Cortex of kidney (tissue), 1 donor: ENCODE results near the gene PAX7.

ENCODE experiments used
- DNase-seq: peaks from one replicate; lab custom pipeline; 2025; lab: John Stamatoyannopoulos, UW

Gene PAX7

DNA sequence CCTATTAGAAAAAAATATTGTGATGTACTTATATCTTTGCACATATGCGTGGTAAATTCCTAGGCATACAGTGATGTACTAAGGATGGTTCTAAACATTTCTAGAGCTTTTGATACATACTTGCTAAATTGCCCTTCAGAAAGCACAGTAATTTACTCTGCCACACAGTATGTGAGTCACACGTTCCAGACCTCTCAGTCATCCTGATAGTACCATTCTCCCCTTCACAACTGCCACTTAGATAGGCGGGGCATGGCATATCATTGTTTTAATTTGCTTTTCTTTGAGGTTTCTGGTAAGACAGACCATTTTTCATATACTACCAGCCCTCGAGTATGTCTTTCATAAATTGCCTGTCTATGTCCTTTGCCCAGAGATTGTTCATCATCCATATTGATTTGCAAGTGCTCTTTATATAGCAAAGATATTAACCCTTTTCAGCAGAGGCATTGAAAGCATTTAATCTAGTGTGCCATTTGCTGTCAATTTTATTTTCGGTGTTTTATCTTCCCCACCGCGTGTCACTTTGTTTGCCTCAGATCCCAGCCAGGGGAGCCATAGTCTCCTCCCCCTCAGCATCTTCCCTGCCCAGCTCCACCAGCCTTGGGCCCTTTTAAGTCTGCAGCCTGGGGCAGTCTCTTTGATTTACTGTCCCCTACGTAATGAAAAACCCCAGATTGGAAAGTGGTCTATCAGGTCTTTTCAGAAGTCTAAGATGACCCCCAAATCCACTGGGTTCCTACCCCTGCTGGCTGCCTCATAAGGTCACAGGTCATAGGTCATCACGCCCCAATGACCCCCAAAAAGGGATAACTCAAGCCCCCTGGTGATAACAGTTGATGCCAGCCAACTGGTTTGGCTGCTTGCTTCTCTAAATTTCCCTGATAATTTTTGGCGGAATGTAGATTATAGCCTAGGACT lies 11.8 kb upstream of the PAX7 start:
- no peak for DNase-seq

DNA sequence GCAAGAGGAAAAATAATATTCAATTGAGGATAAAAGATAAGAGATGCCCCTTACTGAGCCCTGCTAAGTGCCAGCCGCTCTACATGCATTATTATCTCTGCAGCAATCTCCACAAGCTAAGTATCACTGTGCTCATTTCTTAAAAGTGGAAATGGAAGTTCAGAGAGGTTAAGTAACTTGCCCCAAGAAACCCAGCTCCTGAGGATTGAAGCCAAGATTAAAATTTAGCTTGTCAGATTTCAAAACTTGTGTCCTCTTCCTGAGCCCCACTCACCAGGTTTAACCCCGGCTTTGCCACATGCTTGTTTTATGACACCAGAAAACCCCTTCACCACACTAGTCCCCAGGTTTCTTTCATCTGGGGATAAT lies 11.2 kb upstream of the PAX7 start:
- DNase-seq: no peak

- no peak for DNase-seq
These were observed 2.1 kb upstream of the PAX7 start for GRCh38 chr1:18628511-18628910.

- no peak for DNase-seq
These were observed 761 bp upstream of the PAX7 start for GRCh38 chr1:18629659-18630510.

DNA sequence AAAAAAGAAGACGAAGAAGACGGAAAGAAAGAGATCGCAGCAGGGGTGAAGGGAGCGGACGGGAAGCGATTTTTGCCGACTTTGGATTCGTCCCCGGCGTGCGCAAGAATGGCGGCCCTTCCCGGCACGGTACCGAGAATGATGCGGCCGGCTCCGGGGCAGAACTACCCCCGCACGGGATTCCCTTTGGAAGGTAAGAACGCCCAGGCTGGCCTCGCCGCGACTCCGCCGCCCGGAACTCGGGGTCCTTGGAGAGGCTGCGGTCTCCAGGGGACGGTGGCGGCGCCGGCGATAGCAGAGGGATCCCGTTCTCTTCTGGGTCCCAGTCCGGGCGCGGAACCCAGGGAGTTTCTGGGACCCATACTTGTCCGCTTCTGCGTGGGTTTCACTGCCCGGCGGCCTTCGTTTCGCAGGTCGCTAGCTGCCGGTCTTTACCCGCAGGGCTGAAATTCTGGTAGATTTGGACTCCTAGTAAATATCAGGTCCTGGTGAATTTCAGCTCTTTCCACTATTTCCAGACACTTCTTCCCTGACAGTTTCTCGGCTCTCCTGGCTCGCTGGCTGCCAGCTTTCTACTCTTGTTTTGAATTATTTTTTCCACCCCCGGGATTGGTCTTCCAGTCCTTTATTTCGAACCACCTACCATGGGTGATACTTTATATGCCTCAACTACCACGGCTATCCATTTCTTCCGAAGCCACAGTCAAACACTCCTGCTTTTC lies 1.0 kb downstream of the PAX7 start:
- DNase-seq: no peak

DNA sequence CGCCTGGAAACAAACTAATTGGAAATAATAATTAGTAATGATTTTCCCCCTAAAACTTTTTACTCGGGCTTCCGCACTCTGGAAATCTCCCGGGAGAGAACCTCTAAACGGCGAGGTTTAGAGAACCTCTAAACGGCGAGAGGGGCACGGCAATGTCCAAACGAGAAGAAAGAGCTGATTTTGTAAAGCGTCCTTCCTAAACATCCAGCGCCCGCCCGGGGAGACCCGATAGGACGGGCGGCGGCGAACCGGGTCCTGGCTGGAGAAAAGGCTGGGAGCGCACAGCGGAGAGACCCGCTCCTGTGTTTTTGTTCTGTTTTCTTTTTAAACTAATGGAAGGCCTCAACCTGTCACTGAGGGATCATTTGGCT lies 1.6 kb downstream of the PAX7 start:
- no peak for DNase-seq

GRCh38 chr1:18632783-18633421 lies 2.3 kb downstream of the PAX7 start:
- DNase-seq: no peak

DNA sequence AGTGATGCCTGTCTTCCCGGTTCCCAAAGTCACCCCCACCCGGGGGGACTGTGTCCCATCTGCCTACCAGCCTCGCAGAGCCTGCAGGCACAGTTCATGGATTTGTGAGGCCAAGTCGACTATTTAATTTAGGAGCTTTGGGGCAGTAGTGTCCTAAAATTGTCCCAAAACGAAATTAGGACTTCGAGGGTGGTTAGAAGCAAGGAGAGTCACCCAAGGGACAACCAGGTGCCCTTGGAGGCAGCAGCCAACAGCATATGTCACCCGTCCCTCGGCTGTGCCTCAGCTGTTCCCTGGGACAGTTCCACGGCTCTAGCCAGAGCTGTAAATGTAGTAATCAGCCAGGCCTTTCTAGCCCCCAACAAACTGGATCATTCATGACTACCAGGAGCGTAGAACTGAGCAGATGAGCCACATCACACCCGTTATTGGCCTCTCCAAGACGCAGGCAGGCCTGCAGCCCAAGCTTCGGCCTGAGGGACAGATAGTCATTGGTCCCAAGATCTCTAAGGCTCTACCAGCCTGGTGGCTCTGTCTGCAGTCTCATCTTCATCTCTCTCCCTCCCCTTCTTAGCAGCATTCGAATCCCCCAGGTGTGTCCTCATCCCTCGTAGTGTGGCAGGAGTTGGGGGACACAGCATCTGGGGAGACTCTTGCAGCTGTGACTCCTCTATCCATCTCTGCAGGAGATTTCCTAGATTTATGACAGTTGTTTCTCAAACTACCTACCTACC lies 2.9 kb downstream of the PAX7 start:
- no peak for DNase-seq

DNA sequence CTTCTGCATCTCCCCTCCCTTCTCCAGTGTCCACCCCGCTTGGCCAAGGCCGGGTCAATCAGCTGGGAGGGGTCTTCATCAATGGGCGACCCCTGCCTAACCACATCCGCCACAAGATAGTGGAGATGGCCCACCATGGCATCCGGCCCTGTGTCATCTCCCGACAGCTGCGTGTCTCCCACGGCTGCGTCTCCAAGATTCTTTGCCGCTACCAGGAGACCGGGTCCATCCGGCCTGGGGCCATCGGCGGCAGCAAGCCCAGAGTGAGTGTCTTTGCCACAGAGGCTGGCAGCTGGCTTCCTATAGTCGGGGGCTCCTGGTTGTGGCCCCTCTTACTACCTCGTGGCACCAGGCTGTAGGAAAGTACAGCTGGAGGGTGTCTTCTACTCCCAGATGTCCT lies 3.6 kb downstream of the PAX7 start:
- DNase-seq: no peak

GRCh38 chr1:18635070-18635577 lies 4.5 kb downstream of the PAX7 start:
- DNase-seq: no peak

- DNase-seq: no peak
These were observed 5.4 kb downstream of the PAX7 start for GRCh38 chr1:18635891-18636595.

DNA sequence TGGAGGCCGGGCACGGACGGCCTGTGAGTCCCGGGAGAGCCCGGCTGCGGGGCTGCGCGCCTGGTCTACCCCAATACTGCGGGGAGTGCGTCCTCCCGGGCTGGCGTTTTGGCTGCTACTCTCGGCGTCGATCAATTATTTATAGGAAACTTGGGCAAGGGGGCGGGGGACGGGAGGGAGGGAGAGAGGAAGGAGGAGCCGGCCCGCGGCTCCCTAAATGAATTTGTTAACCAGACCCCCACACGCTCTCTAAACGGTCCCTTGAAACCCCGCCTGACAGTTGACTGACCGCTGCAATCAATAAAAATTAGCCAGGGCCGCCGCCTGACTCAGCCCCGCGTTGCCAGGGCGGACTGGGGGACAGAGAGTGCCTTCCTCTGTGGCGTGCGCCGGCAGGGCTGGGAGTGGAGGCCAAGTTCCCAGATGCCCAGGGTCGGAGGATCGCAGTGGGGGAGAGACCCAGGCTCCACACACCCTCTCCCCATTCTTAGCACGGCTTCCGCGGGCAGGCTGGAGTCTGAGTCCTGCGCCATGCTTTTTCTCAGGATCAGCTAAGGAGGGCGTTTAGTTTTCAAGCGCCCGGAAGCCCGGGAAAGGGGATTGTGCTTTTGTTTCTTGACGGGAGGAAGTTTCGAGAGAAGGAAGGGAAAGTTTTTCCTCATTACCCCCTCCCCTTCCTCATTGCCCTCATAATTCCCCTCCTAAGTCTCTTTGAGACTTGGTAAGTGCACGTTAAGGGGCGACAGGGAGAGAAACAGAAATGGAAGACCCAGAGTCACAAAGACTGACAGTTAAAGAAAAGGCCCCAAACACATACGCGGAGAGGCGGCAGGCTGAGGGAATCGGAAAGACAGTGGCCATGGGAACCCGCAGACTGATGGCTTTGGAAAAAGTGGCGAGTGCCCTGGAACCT lies 6.2 kb downstream of the PAX7 start:
- DNase-seq: no peak

DNA sequence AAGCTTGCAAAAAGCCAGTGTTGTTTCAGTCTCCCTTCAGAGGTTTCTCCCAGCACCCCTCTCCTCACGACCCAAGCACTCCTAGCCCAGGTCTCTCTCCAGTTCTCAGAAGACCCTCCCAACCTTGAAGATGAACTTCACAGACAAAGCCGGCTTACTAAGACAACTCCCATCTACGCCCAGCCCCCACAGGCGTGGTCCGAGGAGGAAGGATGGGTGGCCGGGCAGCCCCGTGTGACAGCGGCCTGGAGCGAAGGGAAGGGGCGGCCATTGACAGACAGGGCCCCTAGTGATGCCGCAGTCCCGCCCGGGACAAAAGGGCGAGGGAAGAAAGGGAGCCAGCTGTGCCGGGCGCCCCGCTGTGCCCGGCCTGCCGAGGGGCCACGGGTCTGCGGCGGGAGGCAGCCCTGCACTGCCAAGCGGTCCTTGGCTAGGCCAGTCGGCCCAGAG lies 6.9 kb downstream of the PAX7 start:
- no peak for DNase-seq

DNA sequence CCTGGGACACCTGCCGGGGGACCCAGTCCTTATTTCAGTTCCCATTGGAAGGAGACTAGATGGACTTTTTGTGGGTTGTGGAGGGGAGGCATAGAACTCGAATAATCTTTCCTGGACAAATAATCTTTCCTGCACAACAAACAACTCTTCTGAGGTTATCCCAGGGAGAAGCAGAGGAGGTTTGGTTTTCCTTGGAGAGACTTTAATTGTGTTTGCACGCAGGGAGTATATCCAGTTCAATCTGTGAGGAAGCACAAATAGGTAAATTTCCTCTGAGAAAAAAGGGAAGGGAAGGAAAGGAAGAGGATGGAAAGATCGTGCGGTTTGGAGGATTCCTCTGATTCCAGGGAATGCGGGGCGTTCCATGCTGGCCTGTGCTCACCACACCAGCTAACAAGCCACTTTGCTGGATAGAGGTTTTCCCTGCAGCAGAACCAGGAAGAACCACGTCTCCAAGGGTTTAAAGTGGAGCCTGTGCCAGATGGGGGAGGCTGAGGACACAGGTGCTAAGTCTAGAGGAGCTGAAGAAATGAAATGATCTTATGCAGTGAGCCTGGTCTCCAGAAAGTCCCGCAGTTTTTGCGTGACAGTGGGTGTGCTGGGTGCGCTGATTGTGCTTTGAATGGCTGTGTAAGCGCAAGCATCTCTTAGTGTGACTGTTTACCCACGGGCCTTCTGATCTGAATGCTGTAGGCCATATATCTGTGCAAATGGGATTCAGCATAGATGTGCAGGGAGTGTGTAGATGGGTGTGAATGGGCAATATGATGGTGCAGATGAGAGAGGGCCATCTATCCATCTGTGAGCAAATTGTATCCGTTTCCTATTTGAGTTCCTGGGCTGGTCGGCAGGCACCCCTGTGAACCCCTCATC lies 7.6 kb downstream of the PAX7 start:
- DNase-seq: no peak

DNA sequence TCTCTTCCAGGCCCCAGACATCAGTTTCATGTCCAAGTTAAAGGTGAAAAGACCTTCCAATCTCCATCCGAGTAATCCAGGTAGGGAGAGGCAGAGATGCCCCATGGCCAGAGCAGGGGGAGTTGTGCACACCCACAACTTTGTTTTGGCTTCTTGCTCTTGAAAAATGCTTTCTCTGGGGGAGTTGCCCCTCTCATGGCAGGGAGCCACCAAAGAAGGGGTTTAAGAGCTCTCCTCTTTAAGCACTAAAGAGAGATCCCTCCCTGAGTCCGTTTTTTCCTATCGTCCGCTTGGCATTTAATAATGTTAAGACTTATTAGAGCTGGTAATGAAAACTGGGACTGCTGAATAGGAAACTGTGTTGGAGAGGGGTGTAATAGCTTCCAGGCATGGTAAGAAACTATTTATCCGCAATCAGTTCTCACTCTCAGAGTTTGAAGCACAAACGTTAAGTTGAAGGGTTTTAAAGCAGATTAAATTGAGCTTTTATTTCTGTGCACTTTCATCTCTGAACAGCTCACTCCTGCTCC lies 8.3 kb downstream of the PAX7 start:
- no peak for DNase-seq

DNA sequence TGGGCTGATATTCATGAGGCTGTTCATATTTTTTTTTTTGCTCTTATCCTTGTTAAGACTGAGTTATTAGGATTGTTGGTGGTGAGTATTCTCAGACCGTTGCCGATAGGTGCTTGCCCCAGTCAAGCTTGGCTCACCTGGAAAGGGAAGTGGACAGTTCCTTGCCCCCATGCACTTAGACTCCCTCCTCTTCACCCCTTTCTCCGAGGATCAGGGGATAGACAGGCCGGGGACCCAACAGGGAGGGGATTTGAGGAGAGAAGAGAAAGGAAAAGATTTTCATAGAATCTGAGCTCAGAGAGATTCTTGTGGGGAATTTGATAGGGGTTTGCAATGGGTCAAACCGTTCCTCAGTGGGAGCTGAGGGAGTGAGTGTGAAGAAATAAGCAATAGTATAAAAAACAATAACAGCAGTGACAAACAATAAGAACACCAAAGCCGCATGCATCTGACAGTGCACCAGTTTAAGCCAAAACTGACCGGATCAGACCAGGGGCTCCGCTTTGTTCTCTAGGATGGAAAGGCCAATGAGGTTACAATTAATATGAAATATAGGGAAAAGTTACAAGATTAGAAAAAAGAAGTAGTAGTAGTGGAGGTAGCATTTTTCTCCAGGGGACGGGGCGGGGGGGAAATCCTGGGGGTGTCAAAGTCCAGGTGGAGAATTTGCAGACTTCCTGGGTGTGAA lies 8.9 kb downstream of the PAX7 start:
- no peak for DNase-seq

DNA sequence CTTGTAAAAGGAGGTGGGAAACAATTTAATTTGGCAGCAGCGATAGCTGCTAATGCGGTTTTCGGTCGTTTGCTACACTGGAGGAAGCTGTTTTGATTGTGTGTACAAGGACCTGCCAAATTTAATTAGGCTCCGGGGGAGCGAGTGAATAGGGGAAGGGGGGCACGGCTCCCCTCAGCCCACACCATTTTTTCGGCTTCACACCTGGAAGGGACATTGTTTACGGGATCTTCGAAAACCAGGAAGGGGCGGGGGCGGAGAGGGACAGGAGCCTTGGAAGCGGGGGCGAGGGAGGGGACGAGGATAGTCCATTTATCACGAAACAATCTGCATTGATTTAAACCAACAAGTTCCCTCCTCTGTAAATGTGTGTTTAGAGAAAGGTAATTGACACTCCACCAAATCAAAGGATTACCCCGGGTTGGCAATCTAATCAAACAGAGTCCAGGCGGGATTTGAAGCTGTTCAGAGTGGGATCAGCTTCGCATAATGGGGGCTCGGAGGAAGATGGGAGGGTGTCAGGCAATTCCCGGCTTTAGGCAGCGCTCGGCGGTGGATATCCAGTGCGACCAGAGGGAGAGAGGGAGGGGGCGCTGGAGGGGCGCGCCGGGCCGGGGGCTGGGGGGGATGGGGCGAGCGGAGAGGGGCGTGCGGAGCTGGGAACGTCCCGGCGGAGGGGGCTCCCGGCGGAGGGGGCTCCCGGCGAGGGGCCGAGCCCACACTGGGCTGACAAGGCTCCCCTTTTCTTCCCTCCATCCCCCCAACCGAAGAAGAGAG lies 9.8 kb downstream of the PAX7 start:
- DNase-seq: no peak
